Testis (tissue), 3 donors: ENCODE results near the gene ARL8A. TPM values are rescaled to one million over a fixed set of nuclear protein-coding genes. Genes with fewer than 3 reads are reported as not detected.

ENCODE experiments used
- DNase-seq: peaks from one replicate; pipeline ENCODE4 v3.0.0-alpha.2; 2019
- H3K27ac ChIP-seq, 2 donors: fragments of 200-600 bp; sonication (generic); one replicate each; pipeline ENCODE4 v1.5.1; 2019
- H3K27me3 ChIP-seq: fragments of 200-600 bp; sonication (generic); one replicate; pipeline ENCODE4 v1.5.1; 2019
- H3K36me3 ChIP-seq: fragments of 200-600 bp; sonication (generic); one replicate; pipeline ENCODE4 v1.5.1; 2017; ENCODE audit warnings: low read depth; ENCODE audit errors: missing control alignments
- H3K4me1 ChIP-seq: fragments of 200-600 bp; sonication (generic); one replicate; pipeline ENCODE4 v1.5.1; 2019
- H3K4me3 ChIP-seq, 2 donors: fragments of 200-600 bp; sonication (generic); one replicate each; pipeline ENCODE4 v1.5.1; 2017 to 2019
- H3K9me3 ChIP-seq: fragments of 200-600 bp; sonication (generic); one replicate; pipeline ENCODE4 v1.5.1; 2017
- POLR2A ChIP-seq: fragments of 450-650 bp; IDR thresholded peaks from one replicate; pipeline ENCODE4 v1.6.1; 2017; ENCODE audit warnings: antibody characterized with exemption, mild to moderate bottlenecking, moderate library complexity
- WGBS, 2 donors: methylation state at CpG; one replicate each; pipeline ENCODE4 v1.1.5; 2018; 5-methylcytosine and 5-hydroxymethylcytosine counted together
- intact Hi-C: fragments of 100-400 bp; cut with DNase I; formaldehyde crosslinking; loops from one replicate; pipeline ENCODE4 v1.15.1; 2023; ENCODE audit warnings: low total_unique reads
- polyA plus RNA-seq: library from polyadenylated mRNA; stranded (reverse); fragments of 350-450 nt; fragmentation: Illumina TruSeq; extraction: RNeasy Lipid Tissue Mini Kit (QIAGEN cat#74804); gene quantifications from one replicate; pipeline ENCODE4 v1.2.3, GENCODE V29; 2014; ENCODE audit warnings: low read depth, low replicate concordance; ENCODE audit not compliant: insufficient read depth
- total RNA-seq, 2 donors: library from RNA; depleted of rRNA; stranded (reverse); fragments of >200 nt; gene quantifications; one replicate each; pipeline ENCODE4 v1.2.3, GENCODE V29; 2016
- TF ChIP-seq, protein P1 (sequence below), 3 experiments: fragments of 450-650 bp in 2 of 3; fragments of 200-600 bp in 1 of 3; sonication (generic) in 1 of 3; IDR thresholded peaks; one replicate each; pipeline ENCODE4 v1.5.1; 2016 to 2019; ENCODE audit warnings: antibody characterized with exemption in 3 of 3, mild to moderate bottlenecking in 2 of 3, moderate library complexity in 1 of 3

The ARL8A gene
- total and polyA plus RNA-seq, 3 donors from 2014 or later, result 46.9 to 80.8 (median 63.9) TPM

GRCh38 chr1:202134645-202135172 lies 9.8 kb downstream of the ARL8A start:
- TF ChIP-seq POLR2A, result no peak
- TF ChIP-seq, protein P1, sequence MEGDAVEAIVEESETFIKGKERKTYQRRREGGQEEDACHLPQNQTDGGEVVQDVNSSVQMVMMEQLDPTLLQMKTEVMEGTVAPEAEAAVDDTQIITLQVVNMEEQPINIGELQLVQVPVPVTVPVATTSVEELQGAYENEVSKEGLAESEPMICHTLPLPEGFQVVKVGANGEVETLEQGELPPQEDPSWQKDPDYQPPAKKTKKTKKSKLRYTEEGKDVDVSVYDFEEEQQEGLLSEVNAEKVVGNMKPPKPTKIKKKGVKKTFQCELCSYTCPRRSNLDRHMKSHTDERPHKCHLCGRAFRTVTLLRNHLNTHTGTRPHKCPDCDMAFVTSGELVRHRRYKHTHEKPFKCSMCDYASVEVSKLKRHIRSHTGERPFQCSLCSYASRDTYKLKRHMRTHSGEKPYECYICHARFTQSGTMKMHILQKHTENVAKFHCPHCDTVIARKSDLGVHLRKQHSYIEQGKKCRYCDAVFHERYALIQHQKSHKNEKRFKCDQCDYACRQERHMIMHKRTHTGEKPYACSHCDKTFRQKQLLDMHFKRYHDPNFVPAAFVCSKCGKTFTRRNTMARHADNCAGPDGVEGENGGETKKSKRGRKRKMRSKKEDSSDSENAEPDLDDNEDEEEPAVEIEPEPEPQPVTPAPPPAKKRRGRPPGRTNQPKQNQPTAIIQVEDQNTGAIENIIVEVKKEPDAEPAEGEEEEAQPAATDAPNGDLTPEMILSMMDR (IDR thresholded peaks at IDR 0.05), result no peak
- Histone ChIP-seq H3K36me3 (no peaks in the 10 kb centered on the region), H3K27ac (peak overlapping the region; percentile 92), H3K4me1 (peaks cover 59% of the 10 kb centered on the region), H3K27me3 (no peaks in the 10 kb centered on the region), H3K9me3 (no peaks in the 10 kb centered on the region), H3K4me3 (no peak overlapping the region)
- 59 to 66% methylated on average over 13 of the region's 13 CpGs for WGBS, 2 donors
- DNase-seq, result no peak
- intact Hi-C loops, result loop anchor here (5.0 kb wide), 1 partner anchor 122 kb away; the partner anchor contains the start of gene ELF3

DNA sequence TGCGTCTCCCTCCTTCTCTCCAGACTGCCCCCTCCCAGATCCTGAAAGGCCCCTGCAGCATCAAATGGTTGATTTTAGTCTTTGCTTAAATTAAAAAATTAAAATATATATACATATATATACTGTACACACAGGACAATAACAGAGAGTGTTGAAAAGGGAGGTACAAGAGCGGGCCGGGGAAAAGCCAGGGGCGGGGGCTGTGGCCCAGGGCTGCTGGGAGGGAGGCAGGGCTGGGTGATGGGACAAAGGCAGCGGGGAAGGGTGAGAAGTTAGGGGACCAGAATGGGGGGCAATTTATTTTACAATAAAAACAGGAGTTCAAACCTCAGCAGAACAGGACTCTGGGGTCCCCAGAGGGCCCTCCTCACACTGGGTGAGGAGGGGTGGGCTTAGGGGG lies 10.5 kb downstream of the ARL8A start:
- Histone ChIP-seq H3K27me3 (no peaks in the 10 kb centered on the region), H3K36me3 (no peaks in the 10 kb centered on the region), H3K4me3 (no peak overlapping the region), H3K4me1 (peaks cover 63% of the 10 kb centered on the region), H3K9me3 (no peaks in the 10 kb centered on the region), H3K27ac (peak overlapping the region; percentile 92)
- TF ChIP-seq, protein P1 (IDR thresholded peaks at IDR 0.05), result no peak
- TF ChIP-seq POLR2A, result no peak
- 83 to 88% methylated on average over 5 of the region's 5 CpGs for WGBS, 2 donors
- intact Hi-C loops, result loop anchor here (5.0 kb wide), 1 partner anchor 122 kb away; the partner anchor contains the start of gene ELF3
- no peak for DNase-seq

DNA sequence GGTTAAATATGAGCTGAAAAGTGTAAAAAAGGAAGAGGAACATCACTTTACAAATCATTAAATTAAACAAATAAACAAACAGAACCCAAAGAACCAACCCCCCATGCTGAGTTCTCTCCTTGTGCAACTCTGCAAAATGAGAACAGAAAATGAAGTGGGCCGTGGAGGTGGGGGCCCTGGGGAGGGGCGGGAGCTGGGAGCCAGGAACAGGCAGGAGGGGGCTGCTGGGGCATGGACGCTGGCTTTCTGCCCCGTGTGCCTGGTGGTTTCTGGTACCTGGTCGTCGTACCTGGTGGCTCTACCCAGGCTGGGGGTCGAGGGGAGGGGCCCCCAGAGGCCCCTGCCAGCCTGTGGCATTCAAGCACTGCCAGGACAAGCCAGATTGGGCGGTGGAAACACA lies 11.0 kb downstream of the ARL8A start:
- Histone ChIP-seq H3K36me3 (no peaks in the 10 kb centered on the region), H3K27me3 (no peaks in the 10 kb centered on the region), H3K4me1 (peaks cover 63% of the 10 kb centered on the region), H3K9me3 (no peaks in the 10 kb centered on the region), H3K4me3 (no peak overlapping the region), H3K27ac (peak overlapping the region; percentile 92)
- WGBS, 2 donors, result 46 to 62% methylated on average over 8 of the region's 8 CpGs
- no peak for TF ChIP-seq POLR2A
- intact Hi-C loops, result loop anchor here (5.0 kb wide), 1 partner anchor 121 kb away; the partner anchor contains the start of gene ELF3
- DNase-seq, result no peak

GRCh38 chr1:202133001-202133400 lies 11.5 kb downstream of the ARL8A start:
- intact Hi-C loops, result loop anchor here (5.0 kb wide), 1 partner anchor 121 kb away; the partner anchor contains the start of gene ELF3
- Histone ChIP-seq H3K27ac (peak overlapping the region; percentile 92), H3K36me3 (no peaks in the 10 kb centered on the region), H3K4me1 (peaks cover 63% of the 10 kb centered on the region), H3K9me3 (no peaks in the 10 kb centered on the region), H3K27me3 (no peaks in the 10 kb centered on the region), H3K4me3 (no peak overlapping the region)
- no peak for TF ChIP-seq POLR2A
- TF ChIP-seq, protein P1 (IDR thresholded peaks at IDR 0.05), result no peak
- DNase-seq, result peak; percentile 88
- WGBS, 2 donors, result 33 to 42% methylated on average over 14 of the region's 14 CpGs

GRCh38 chr1:202131956-202132821 lies 12.3 kb downstream of the ARL8A start:
- Histone ChIP-seq H3K27me3 (no peaks in the 10 kb centered on the region), H3K36me3 (no peaks in the 10 kb centered on the region), H3K4me1 (peaks cover 63% of the 10 kb centered on the region), H3K9me3 (no peaks in the 10 kb centered on the region), H3K27ac (peak overlapping the region; percentile 92), H3K4me3 (no peak overlapping the region)
- intact Hi-C loops, result loop anchor here (5.0 kb wide), 1 partner anchor 120 kb away; the partner anchor contains the start of gene ELF3
- peak; percentile 91 for DNase-seq
- 38 to 40% methylated on average over 12 of the region's 12 CpGs for WGBS, 2 donors
- TF ChIP-seq POLR2A, result no peak
- TF ChIP-seq, protein P1 (IDR thresholded peaks at IDR 0.05), result no peak
